ENCODE measurements around the gene FOSL1. TPM values are rescaled to one million over a fixed set of nuclear protein-coding genes. Genes with fewer than 3 reads are reported as not detected.
A peak's percentile ranks its signal among the peaks of the same experiment; 100 is the strongest.

FOSL1 gene
- total and polyA plus RNA-seq, 2 donors (not counting 3 experiments of a cell fraction or from before 2014, with no cell fraction given): 18.1 to 53.8 TPM

GRCh38 chr11:65886826-65887722, 13.1 kb downstream of the FOSL1 start:
- Histone ChIP-seq H2AFZ (ENCODE audit: low read depth, low read length) (no peak overlapping the region), H3K9me1 (replicated peaks; ENCODE audit: control insufficient read depth, extremely low read depth, insufficient read depth, low read length) (no peaks in the 10 kb centered on the region), H3K79me2 (ENCODE audit: control insufficient read depth, insufficient read depth, low read length) (peaks cover 25% of the 10 kb centered on the region), H3K4me1 (ENCODE audit: control insufficient read depth, extremely low read depth, insufficient read depth, low read length) (peaks cover 32% of the 10 kb centered on the region), H4K20me1 (replicated peaks; ENCODE audit: control insufficient read depth, extremely low read depth, insufficient read depth, low read length) (no peaks in the 10 kb centered on the region), H3K27ac (ENCODE audit: insufficient read depth, low read depth, low read length) (peak overlapping the region; percentile 37), H3K27me3 (ENCODE audit: control insufficient read depth in 2 of 2, insufficient read depth in 2 of 2, low read length in 2 of 2) (no peaks in the 10 kb centered on the region), H3K9me3 (replicated peaks; ENCODE audit: control insufficient read depth, insufficient read depth, low read length) (no peaks in the 10 kb centered on the region), H3K36me3 (ENCODE audit: control insufficient read depth in 2 of 2, extremely low read depth in 1 of 2, insufficient read depth in 2 of 2, low read length in 2 of 2) (peaks cover 4 to 29% of the 10 kb centered on the region in 2 experiments), H3K4me2 (ENCODE audit: insufficient read depth, low read length) (peak overlapping the region; percentile 62), H3K4me3 (replicated peaks in 1 of 3; ENCODE audit: insufficient read depth in 1 of 3, low read depth in 1 of 3, low read length in 3 of 3) (peak overlapping the region in 2 of 3 experiments; percentile 64 to 66), H3K9ac (replicated peaks; ENCODE audit: extremely low read depth, insufficient read depth, low read length) (peak overlapping the region; percentile 61)
- ChIA-PET POLR2A (interaction anchor here (0.6 to 6.7 kb wide), 4 partner anchors 18 to 164 kb away, joined by 3 to 67 read pairs (median 16); partner anchors contain the start of genes CFL1 and MUS81), CTCF (interaction anchor here (1.2 to 6.7 kb wide), 9 partner anchors 10 to 261 kb away, joined by 4 to 75 read pairs (median 8); partner anchors contain the start of genes AP5B1 and CFL1)
- TF ChIP-seq JUN (IDR thresholded peaks at IDR 0.05; ENCODE audit: borderline replicate concordance, insufficient read depth, insufficient read length, low read depth) (no peak), MYC (IDR thresholded peaks at IDR 0.05; ENCODE audit: low read depth, low read length) (no peak), POLR2A (IDR thresholded peaks at IDR 0.05; ENCODE audit: low read depth, low read length) (no peak), GATA2 (IDR thresholded peaks at IDR 0.05; ENCODE audit: insufficient read depth, insufficient read length, low read depth, low read length) (no peak), FOS (IDR thresholded peaks at IDR 0.05; ENCODE audit: borderline replicate concordance, insufficient read depth, low read length) (no peak), POLR2AphosphoS5 (IDR thresholded peaks at IDR 0.05; ENCODE audit: insufficient read depth, low read depth, low read length) (no peak), EZH2 (IDR thresholded peaks at IDR 0.05; ENCODE audit: borderline replicate concordance, low read depth, low read length, severe bottlenecking) (no peak)
- TF ChIP-seq, protein P1, sequence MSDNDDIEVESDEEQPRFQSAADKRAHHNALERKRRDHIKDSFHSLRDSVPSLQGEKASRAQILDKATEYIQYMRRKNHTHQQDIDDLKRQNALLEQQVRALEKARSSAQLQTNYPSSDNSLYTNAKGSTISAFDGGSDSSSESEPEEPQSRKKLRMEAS (IDR thresholded peaks at IDR 0.05; ENCODE audit: insufficient read depth, insufficient read length): no peak
- TF ChIP-seq, protein P2, sequence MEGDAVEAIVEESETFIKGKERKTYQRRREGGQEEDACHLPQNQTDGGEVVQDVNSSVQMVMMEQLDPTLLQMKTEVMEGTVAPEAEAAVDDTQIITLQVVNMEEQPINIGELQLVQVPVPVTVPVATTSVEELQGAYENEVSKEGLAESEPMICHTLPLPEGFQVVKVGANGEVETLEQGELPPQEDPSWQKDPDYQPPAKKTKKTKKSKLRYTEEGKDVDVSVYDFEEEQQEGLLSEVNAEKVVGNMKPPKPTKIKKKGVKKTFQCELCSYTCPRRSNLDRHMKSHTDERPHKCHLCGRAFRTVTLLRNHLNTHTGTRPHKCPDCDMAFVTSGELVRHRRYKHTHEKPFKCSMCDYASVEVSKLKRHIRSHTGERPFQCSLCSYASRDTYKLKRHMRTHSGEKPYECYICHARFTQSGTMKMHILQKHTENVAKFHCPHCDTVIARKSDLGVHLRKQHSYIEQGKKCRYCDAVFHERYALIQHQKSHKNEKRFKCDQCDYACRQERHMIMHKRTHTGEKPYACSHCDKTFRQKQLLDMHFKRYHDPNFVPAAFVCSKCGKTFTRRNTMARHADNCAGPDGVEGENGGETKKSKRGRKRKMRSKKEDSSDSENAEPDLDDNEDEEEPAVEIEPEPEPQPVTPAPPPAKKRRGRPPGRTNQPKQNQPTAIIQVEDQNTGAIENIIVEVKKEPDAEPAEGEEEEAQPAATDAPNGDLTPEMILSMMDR (IDR thresholded peaks at IDR 0.05; ENCODE audit: extremely low read depth in 1 of 2, insufficient read depth in 1 of 2, low read depth in 1 of 2, low read length in 2 of 2): no peak
- BruUV-seq (replicated peaks): no TSS peak
- FAIRE-seq: no peak
- dilution Hi-C loops (cut with MboI; ENCODE audit: extremely low pct_ligation_motif_present, low sequenced_read_pairs) (no loop called here), intact Hi-C loops (cut with micrococcal nuclease) (loop anchor here (5.0 kb wide), 1 partner anchor 45 kb away; no protein-coding TSS in a partner anchor)
- no peak for DNase-seq (ENCODE audit: low read depth, low spot score)

All from endothelial cell of umbilical vein (primary cell).